Keratinocyte (primary cell): Measurements from ENCODE around the gene MPC1.

Source experiments
- CTCF ChIP-seq, 3 experiments: IDR thresholded peaks in 1 of 3; conservative IDR thresholded peaks in 1 of 3; optimal IDR thresholded peaks in 1 of 3; 2 replicates in 2 of 3; 3 replicates in 1 of 3; pipeline versions ENCODE3 to v1.5.1; 2011; ENCODE audit warnings: low read length in 3 of 3, mild to moderate bottlenecking in 3 of 3, moderate library complexity in 2 of 3, control low read depth in 1 of 3, inconsistent platforms in 1 of 3; ENCODE audit not compliant: insufficient read depth in 2 of 3; ENCODE audit errors: extremely low read depth in 1 of 3
- EZH2 ChIP-seq: IDR thresholded peaks from one replicate; pipeline ENCODE4 v1.6.1; 2012; ENCODE audit warnings: inconsistent platforms, mild to moderate bottlenecking, low read length, moderate library complexity

- TF ChIP-seq CTCF (optimal IDR thresholded peaks at IDR 0.05 in 1 of 3, IDR thresholded peaks at IDR 0.05 in 1 of 3, conservative IDR thresholded peaks at IDR 0.05 in 1 of 3; ENCODE audit: extremely low read depth in 1 of 3, insufficient read depth in 2 of 3, low read length in 3 of 3) = no peak
- TF ChIP-seq EZH2 = no peak
Observed at GRCh38 chr6:166419286-166419685, 36.5 kb upstream of the MPC1 start.
